ENCODE data around the gene BCAS1.
"Not testable (repeated sequence)": the region's sequence is repeated elsewhere in the genome, so short reads cannot be mapped to it uniquely, and the experiment has no call there.

Gene BCAS1

GRCh38 chr20:53974785-53975555, 95.4 kb downstream of the BCAS1 start:
- peak overlapping the region in 1 of 21 experiments; percentile 38 for H3K27ac ChIP-seq
- no peak overlapping the region for H3K4me3 ChIP-seq

DNA sequence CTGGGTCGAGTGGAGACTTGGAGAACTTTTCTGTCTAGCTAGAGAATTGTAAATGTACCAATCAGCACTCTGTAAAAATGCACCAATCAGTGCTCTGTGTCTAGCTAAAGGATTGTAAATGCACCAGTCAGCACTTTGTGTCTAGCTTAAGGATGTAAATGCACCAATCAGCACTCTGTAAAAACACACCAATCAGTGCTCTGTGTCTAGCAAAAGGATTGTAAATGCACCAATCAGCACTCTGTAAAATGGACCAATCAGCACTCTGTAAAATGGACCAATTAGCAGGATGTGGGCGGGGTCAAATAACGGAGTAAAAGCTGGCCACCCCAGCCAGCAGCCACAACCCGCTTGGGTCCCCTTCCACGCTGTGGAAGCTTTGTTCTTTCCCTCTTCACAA, 96.5 kb downstream of the BCAS1 start:
- H3K27ac ChIP-seq, H3K4me3 ChIP-seq: not testable (repeated sequence)

GRCh38 chr20:53972179-53972578, 98.2 kb downstream of the BCAS1 start:
- H3K27ac ChIP-seq = no peak overlapping the region
- H3K4me3 ChIP-seq = no peak overlapping the region

DNA sequence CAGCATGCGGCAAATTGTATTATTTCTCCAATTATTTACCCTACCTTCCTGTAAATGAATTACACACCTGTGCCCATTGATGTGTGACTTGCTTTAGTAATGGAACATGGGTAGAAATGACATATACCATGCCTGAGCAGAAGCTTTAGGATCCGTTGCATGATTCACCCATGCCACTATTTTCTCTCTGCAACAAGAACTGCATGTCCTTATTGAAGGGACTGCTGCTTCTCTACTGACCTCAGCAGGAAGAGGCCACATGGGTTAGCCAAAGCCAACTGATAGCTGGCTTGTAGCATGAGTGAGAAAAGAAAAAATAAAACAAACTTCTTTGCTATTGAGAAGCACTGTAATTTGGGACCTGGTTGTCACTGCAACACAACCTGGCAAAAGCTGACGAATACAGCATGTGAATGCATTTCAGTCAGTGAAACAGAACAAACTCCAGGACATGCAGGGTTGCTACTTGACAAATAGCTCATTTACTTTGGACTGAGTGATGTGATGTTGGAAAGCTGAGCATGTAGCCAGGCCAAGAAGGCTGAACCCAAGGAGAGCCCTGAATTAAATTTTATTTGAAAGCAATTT, 99.2 kb downstream of the BCAS1 start:
- Histone ChIP-seq H3K4me3 (no peak overlapping the region), H3K27ac (no peak overlapping the region)

GRCh38 chr20:53970232-53970631, 100.2 kb downstream of the BCAS1 start:
- no peak overlapping the region for H3K27ac ChIP-seq
- H3K4me3 ChIP-seq = no peak overlapping the region

- no peak overlapping the region for H3K27ac ChIP-seq
- H3K4me3 ChIP-seq = no peak overlapping the region
These were observed 102.9 kb downstream of the BCAS1 start for GRCh38 chr20:53967527-53967926.

GRCh38 chr20:53966774-53967398, 103.5 kb downstream of the BCAS1 start:
- H3K4me3 ChIP-seq = no peak overlapping the region
- H3K27ac ChIP-seq = no peak overlapping the region

- H3K27ac ChIP-seq = no peak overlapping the region
- no peak overlapping the region for H3K4me3 ChIP-seq
These were observed 105.7 kb downstream of the BCAS1 start for GRCh38 chr20:53964501-53965253.

DNA sequence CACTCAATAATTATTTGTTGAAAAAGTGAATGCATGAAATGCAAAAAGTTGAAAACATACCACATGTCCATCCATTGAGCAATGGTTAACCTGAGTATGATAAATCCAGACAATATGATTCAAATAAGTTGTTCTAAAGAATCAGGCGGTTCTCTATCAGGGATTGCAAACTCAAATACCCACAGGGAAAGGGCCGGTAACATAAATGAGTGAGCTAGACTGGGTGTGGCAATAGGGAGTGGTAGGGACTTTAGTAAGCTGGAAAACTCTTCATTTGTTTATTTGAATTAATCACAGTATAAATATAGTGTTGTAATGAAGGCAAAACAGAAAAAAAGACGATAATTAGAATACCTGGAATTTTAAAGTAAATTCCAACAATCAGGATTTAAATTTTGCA, 106.3 kb downstream of the BCAS1 start:
- Histone ChIP-seq H3K27ac (no peak overlapping the region), H3K4me3 (no peak overlapping the region)

DNA sequence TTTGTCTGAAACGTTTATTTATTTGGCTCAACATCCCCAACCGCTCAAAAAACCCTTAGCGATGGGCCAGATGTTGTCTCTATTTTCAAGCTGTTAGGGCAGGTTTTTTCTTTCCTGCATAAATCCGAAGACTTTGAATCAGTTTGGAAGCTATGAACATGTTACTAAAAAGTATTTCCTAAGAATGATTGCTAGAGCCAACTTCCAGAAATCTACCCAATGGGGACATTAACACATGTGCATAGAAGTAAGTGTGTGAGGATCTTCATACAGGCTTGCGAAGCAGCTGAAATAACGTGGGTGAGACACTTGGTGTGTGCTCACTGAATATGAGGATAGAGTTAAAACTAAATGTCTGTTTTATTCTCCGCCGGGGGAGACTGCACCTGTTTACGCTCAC, 106.8 kb downstream of the BCAS1 start:
- H3K27ac ChIP-seq = no peak overlapping the region
- H3K4me3 ChIP-seq = no peak overlapping the region

DNA sequence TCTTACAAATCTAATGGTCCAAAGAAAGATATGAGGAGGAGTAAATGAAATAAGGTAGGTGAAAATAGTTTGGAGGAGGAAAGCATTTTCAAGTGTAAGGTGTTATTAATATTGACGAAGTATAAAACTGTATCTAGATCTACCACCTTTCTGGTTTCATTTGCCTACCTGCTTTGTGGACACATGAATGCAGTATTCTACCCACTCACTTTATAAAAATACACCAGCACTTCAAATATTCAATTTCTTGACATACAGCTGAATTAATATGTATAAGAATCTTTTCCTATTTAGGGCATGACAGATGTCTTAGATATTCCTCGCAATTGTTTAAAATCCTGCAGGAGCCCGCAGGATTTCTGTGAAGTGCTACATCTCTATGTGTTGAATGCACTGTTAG, 108.0 kb downstream of the BCAS1 start:
- Histone ChIP-seq H3K4me3 (no peak overlapping the region), H3K27ac (no peak overlapping the region)

- Histone ChIP-seq H3K4me3 (no peak overlapping the region), H3K27ac (no peak overlapping the region)
These were observed 108.9 kb downstream of the BCAS1 start for GRCh38 chr20:53961527-53961926.

GRCh38 chr20:53960579-53961272, 109.7 kb downstream of the BCAS1 start:
- peak overlapping the region in 2 of 21 experiments; percentile 42 to 50 for H3K27ac ChIP-seq
- H3K4me3 ChIP-seq = no peak overlapping the region

- Histone ChIP-seq H3K27ac (peak overlapping the region in 6 of 21 experiments; percentile 18 to 64 (median 46)), H3K4me3 (no peak overlapping the region)
These were observed 110.3 kb downstream of the BCAS1 start for GRCh38 chr20:53959911-53960578.

DNA sequence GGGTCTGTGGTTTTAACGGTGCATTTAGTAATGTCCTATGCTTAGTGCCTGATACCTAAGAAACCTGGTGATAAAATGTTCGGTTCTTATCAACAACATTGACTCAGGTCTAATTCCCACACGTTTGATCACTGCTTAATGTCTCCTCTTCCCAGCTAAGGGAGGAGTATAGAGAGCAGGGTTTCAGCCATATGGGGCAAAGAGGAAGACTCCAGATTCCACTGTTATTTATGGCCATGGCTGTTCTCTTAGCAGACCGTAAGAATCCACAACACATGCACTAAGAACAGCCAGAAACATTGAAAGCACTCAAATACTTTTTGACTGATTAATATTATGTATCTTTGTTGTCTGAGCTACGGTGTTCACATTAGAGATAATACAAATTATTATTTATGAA, 112.1 kb downstream of the BCAS1 start:
- Histone ChIP-seq H3K27ac (peak overlapping the region in 2 of 21 experiments; percentile 38), H3K4me3 (no peak overlapping the region)

GRCh38 chr20:53957451-53958172, 112.8 kb downstream of the BCAS1 start:
- Histone ChIP-seq H3K4me3 (no peak overlapping the region), H3K27ac (peak overlapping the region in 2 of 21 experiments; percentile 38)

- H3K27ac ChIP-seq = no peak overlapping the region
- no peak overlapping the region for H3K4me3 ChIP-seq
These were observed 114.2 kb downstream of the BCAS1 start for GRCh38 chr20:53956013-53956715.

All from skin epidermis (tissue), 12 donors.